ENCODE measurements around the gene MNAT1.

- no peak for TF ChIP-seq CTCF (conservative IDR thresholded peaks at IDR 0.05; ENCODE audit: low read depth, low read length)
- no peak for TF ChIP-seq EZH2 (IDR thresholded peaks at IDR 0.05; ENCODE audit: low read length, unreplicated experiment)
These were observed 12.5 kb upstream of the MNAT1 start for GRCh38 chr14:60722107-60722356.

Measured in PC-3 (cell line).